ENCODE measurements around the gene GLRX. TPM values are rescaled to one million over a fixed set of nuclear protein-coding genes. Genes with fewer than 3 reads are reported as not detected.

Gene GLRX
- total and polyA plus RNA-seq, 2 of the 13 experiments (the other 11 are each of a cell fraction or from before 2014, with no cell fraction given), result 63.8 to 499 TPM

- TF ChIP-seq AKNA (CRISPR knock-in tag; IDR thresholded peaks at IDR 0.05; ENCODE audit: borderline replicate concordance), result peak; percentile 90
- TF ChIP-seq MBNL3 (CRISPR knock-in tag; conservative IDR thresholded peaks at IDR 0.05), result no peak
- TF ChIP-seq CEBPG (CRISPR knock-in tag; IDR thresholded peaks at IDR 0.05), result peak; percentile 23; the same call in 1 of the 2 replicates
- TF ChIP-seq MBD4 (IDR thresholded peaks at IDR 0.05; ENCODE audit: borderline replicate concordance, low read length), result no peak
- no peak for TF ChIP-seq ZNF562 (CRISPR knock-in tag; IDR thresholded peaks at IDR 0.05; ENCODE audit: borderline replicate concordance)
- no peak for TF ChIP-seq RFX1 (IDR thresholded peaks at IDR 0.05)
- 0 out of 2 replicates have a peak, but pooled peaks have one; percentile 35 for TF ChIP-seq ZNF639 (CRISPR knock-in tag; conservative IDR thresholded peaks at IDR 0.05)
- TF ChIP-seq ZNF329 (CRISPR knock-in tag; IDR thresholded peaks at IDR 0.05; ENCODE audit: low read depth), result no peak
- TF ChIP-seq PHF5A (CRISPR knock-in tag; IDR thresholded peaks at IDR 0.05; ENCODE audit: low read depth, unreplicated experiment), result no peak
- TF ChIP-seq ZFP41 (CRISPR knock-in tag; IDR thresholded peaks at IDR 0.05; ENCODE audit: borderline replicate concordance), result no peak
- TF ChIP-seq TFE3 (CRISPR knock-in tag; IDR thresholded peaks at IDR 0.05), result peak; percentile 88
These were observed 34.8 kb upstream of the GLRX start (continued) for GRCh38 chr5:95857185-95857945.

All from HepG2 (cell line).